A172 (cell line): ENCODE data around the gene HOXB13. TPM values are rescaled to one million over a fixed set of nuclear protein-coding genes. Genes with fewer than 3 reads are reported as not detected.

Experiments used
- DNase-seq: peaks from one replicate; pipeline ENCODE4 v3.0.0-alpha.2; 2015; ENCODE audit warnings: low spot score
- total RNA-seq: library from RNA; depleted of rRNA; stranded (reverse); fragments of >200 nt; shearing (Covaris generic); gene quantifications from 2 replicates; pipeline ENCODE4 v1.2.3, GENCODE V29; 2014

The HOXB13 gene
- total RNA-seq, 1 experiment from 2014 or later: 1.2 TPM

GRCh38 chr17:48748718-48749566 lies 20.4 kb upstream of the HOXB13 start:
- DNase-seq: no peak

GRCh38 chr17:48747445-48748363 lies 19.2 kb upstream of the HOXB13 start:
- no peak for DNase-seq

- DNase-seq: no peak
Observed at GRCh38 chr17:48746916-48747444, 18.4 kb upstream of the HOXB13 start.

GRCh38 chr17:48745381-48746275 lies 17.1 kb upstream of the HOXB13 start:
- no peak for DNase-seq

- no peak for DNase-seq
Observed at GRCh38 chr17:48740537-48740936, 12.0 kb upstream of the HOXB13 start.

GRCh38 chr17:48738803-48739526 lies 10.4 kb upstream of the HOXB13 start:
- no peak for DNase-seq

GRCh38 chr17:48738424-48738802 lies 9.9 kb upstream of the HOXB13 start:
- DNase-seq: no peak

GRCh38 chr17:48737330-48738043 lies 8.9 kb upstream of the HOXB13 start:
- no peak for DNase-seq

- DNase-seq: no peak
Observed at GRCh38 chr17:48735062-48735351, 6.5 kb upstream of the HOXB13 start.

GRCh38 chr17:48734333-48735061 lies 5.9 kb upstream of the HOXB13 start:
- DNase-seq: no peak

- no peak for DNase-seq
Observed at GRCh38 chr17:48733632-48734328, 5.2 kb upstream of the HOXB13 start.

GRCh38 chr17:48732688-48733629 lies 4.4 kb upstream of the HOXB13 start:
- no peak for DNase-seq

- DNase-seq: no peak
Observed at GRCh38 chr17:48731355-48731754, 2.8 kb upstream of the HOXB13 start.

- no peak for DNase-seq
Observed at GRCh38 chr17:48730240-48730550, 1.6 kb upstream of the HOXB13 start.

GRCh38 chr17:48729335-48730239 lies 1.0 kb upstream of the HOXB13 start:
- no peak for DNase-seq

GRCh38 chr17:48727415-48728175 lies 955 bp downstream of the HOXB13 start:
- no peak for DNase-seq
